Kidney epithelial cell (primary cell): Measurements from ENCODE around the gene DNAH3. TPM values are rescaled to one million over a fixed set of nuclear protein-coding genes. Genes with fewer than 3 reads are reported as not detected.
"Not testable (repeated sequence)": the region's sequence is repeated elsewhere in the genome, so short reads cannot be mapped to it uniquely, and the experiment has no call there.

Experiments
- DNase-seq: peaks from one replicate; pipeline ENCODE4 v3.0.0-alpha.2; 2010; ENCODE audit warnings: low read depth
- H3K27me3 ChIP-seq: 2 replicates; pipeline ENCODE4 v1.6.0; 2011; ENCODE audit warnings: low read length; ENCODE audit not compliant: control insufficient read depth, insufficient read depth
- H3K36me3 ChIP-seq: 2 replicates; pipeline ENCODE4 v1.5.1; 2011; ENCODE audit warnings: low read length; ENCODE audit not compliant: control insufficient read depth, insufficient read depth
- H3K4me3 ChIP-seq: 2 replicates; pipeline ENCODE4 v1.5.1; 2011; ENCODE audit warnings: low read depth, mild to moderate bottlenecking, control low read depth, low read length
- CTCF ChIP-seq: IDR thresholded peaks from 2 replicates; pipeline ENCODE4 v1.5.1; 2011; ENCODE audit warnings: mild to moderate bottlenecking, moderate library complexity, low read length, control low read depth, inconsistent platforms; ENCODE audit not compliant: insufficient read depth, poor library complexity, severe bottlenecking
- total RNA-seq: library from RNA; depleted of rRNA; stranded (reverse); fragments of >200 nt; gene quantifications from 2 replicates; pipeline ENCODE4 v1.2.3, GENCODE V29; 2015

Gene DNAH3
- total RNA-seq, 1 donor from 2014 or later: not detected

- Histone ChIP-seq H3K27me3 (no peaks in the 10 kb centered on the region), H3K36me3 (no peaks in the 10 kb centered on the region), H3K4me3 (peak within 1 kb of the TSS; percentile 68)
- no peak for DNase-seq
- TF ChIP-seq CTCF: peak; percentile 3
These were observed 7.8 kb upstream of the DNAH3 start, which contains the start of gene LDAF1 for GRCh38 chr16:21158208-21159110. LDAF1 (plus strand) TSS chr16:21158674; CDS start chr16:21161183, 2,509 bp downstream.

GRCh38 chr16:21157632-21158031 is 7.0 kb upstream of the DNAH3 start:
- no peaks in the 10 kb centered on the region for H3K36me3 ChIP-seq
- no peak for DNase-seq
- no peak for TF ChIP-seq CTCF
- H3K4me3 ChIP-seq: no peak overlapping the region
- no peaks in the 10 kb centered on the region for H3K27me3 ChIP-seq

- TF ChIP-seq CTCF: peak; percentile 68
- peak; percentile 31 for DNase-seq
- H3K27me3 ChIP-seq: no peaks in the 10 kb centered on the region
- H3K4me3 ChIP-seq: no peak overlapping the region
- no peaks in the 10 kb centered on the region for H3K36me3 ChIP-seq
These were observed 6.3 kb upstream of the DNAH3 start for GRCh38 chr16:21156767-21157467.

- not testable (repeated sequence) for H3K27me3 ChIP-seq, H3K36me3 ChIP-seq, DNase-seq, H3K4me3 ChIP-seq
These were observed 5.4 kb upstream of the DNAH3 start for GRCh38 chr16:21156011-21156410.

GRCh38 chr16:21153124-21153729 is 2.6 kb upstream of the DNAH3 start:
- not testable (repeated sequence) for H3K27me3 ChIP-seq, H3K4me3 ChIP-seq, DNase-seq, H3K36me3 ChIP-seq

GRCh38 chr16:21152160-21153030 is 1.7 kb upstream of the DNAH3 start:
- not testable (repeated sequence) for H3K36me3 ChIP-seq, H3K4me3 ChIP-seq, H3K27me3 ChIP-seq, DNase-seq
